DMS 273 treated with DMSO at 0.1 percent for 48 hours (cell line): Measurements from ENCODE around the gene NCS1.
A peak's percentile ranks its signal among the peaks of the same experiment; 100 is the strongest.
"Not testable (repeated sequence)": the region's sequence is repeated elsewhere in the genome, so short reads cannot be mapped to it uniquely, and the experiment has no call there.

Source experiments
- DNase-seq: peaks from one replicate; lab custom pipeline; 2025; lab: John Stamatoyannopoulos, UW

Gene NCS1

DNA sequence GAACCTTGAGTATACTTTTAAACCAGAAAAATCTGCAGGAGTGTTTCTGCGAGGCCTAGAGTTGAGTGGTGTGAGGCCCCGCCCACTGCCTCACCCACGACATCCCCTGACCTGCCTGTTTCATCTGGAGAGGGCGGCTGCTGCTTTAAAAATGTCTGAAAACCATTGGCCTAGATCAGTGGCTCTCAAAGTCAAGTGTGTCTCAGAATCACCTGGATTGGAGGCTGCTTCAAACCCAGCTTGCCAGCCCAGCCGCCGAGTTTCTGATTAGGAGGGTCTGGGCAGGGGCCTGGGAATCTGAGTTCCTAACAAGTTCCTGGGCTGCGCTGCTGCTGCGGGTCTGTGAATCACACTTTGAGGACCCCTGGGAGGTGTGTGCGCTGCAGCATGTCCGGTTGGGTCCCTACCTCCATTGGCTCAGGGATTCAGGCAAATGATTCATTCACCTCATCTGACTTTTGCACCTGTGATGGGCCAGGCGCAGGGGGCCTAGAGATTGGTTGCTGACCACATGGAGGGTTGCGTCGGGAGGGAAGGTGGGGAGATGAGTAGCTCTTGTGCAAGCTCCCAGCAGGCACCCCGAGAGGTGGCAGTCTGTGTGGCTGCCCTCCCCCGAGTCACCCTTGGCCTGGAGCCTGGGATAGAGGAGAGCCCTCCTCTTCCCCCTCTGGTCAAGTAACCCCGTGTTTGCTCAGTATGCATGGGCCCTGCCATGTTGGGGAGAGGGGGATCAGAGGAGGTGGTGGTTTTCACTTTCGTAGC is 65.7 kb downstream of the NCS1 start:
- DNase-seq: no peak

DNA sequence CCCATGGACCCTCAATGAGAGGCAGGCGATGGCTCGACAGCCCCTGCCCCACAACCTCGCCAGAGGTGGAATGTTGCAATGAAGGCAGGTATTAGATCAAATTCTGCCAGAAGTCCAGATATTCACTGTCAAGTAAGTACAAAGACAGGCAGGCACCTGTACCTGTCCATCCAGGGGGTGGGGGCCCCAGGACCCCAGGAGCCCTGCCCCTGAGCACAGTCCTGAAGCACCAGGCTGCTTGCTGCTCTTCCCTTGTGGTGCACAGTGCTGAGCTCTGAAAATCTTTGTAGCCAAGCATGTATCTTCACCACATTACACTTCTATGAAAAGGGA is 67.1 kb downstream of the NCS1 start:
- no peak for DNase-seq

DNA sequence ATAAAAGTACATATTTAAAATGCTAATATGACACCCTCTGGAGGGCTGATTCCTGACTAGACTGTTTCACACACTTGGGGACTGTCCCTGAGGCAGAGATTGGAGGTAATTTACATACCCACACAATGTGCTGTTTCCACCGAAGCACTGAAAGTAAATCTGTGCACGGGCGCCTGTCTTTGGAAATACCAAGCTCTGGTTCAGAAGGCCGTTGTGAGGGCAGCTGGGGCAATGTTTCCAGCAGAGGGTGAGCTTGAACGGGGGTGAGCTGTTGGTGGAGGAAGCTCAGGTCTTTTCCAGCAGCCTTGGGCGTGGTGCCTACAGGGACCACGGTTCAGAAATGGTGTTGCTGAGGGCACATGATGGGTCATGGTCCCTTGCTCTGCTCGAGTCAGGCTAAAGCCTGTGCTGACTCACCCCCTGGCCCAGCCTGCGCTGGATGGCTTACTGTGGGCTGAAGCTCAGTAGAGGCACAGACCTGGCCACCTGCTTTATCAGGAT is 67.6 kb downstream of the NCS1 start:
- DNase-seq: no peak

DNA sequence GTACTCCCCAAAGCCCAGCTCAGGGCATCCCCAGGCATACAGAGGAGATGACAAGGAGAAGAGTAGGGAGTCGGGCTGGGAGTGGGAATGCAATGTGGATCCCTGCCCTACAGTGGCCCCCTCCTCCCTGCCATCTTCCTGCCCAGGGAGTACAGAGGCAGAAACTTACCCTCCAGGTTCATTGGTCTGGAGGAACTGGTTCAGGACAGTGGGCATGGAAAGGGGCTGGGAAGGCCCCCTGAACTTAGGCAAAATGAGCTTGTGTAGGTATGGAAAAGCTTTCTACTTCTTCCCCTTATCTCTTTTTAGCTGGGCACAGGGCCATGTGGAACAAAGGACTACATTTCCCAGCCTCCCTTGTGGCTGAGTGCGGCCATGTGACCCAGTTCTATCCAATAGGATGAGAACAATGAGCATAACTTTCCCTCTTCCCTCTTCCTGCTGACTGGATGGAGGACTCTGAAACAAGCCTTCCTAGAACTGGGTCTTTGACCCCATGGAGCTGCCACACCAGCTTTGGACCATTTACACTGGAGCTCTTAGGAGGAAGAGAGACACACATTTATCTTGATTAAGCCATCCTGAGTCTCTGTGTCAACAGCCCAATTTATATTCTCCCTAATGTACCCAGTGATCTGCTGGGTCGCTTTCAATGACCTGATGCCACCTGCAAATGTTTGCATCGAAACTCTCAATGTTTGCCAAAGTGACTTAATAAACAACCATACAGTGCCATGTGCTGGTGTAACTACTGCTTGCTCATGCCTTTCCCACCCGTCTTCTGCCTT is 68.4 kb downstream of the NCS1 start:
- peak; percentile 42 for DNase-seq

DNA sequence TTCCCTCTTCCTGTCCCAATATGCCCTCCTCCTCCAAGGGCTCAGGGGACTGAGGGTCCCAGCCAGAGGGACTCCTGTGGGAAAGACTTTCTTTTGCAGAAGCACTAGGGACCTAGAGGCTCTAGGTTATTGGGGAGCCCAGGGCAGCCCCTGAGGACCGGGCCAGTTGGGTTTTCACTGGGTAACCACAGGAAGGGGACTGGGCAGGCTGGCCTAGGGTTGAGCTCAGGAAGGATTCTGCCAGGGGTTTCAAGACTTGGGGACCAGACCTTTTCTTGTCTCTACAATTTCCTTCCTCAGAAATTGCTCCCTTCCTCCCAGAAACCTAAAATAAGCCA is 69.0 kb downstream of the NCS1 start:
- no peak for DNase-seq

DNA sequence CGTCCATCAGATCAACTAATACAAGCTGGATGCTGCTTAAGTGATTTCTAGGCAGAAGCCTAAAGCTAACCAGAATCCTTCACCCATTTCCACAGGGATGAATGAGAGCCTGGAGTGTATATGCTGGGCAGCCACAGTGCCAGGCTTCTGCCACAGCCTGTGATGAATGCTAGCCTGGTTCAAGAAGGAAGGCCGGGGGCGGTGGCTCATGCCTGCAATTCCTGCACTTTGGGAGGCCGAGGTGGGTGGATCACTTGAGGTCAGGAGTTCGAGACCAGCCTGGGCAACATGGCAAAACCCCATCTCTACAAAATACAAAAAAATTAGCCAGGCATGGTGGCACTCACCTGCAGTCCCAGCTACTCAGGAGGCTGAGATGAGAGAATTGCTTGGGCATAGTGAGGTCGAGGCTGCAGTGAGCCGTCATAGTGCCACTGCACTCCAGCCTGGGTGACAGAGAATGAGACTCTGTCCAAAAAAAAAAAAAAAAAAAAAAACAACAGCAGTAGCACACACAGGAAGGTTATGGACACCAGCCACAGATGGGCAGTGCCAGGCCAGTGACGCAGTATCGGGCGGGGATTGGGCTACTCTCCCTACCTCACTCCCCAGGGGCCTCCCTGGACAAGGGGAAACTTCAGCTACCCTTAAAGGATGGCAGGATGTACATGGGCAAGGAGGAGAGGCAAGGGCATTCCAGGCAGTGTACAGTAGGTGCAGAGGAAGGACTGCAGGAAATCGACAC is 70.2 kb downstream of the NCS1 start:
- DNase-seq: no peak

DNA sequence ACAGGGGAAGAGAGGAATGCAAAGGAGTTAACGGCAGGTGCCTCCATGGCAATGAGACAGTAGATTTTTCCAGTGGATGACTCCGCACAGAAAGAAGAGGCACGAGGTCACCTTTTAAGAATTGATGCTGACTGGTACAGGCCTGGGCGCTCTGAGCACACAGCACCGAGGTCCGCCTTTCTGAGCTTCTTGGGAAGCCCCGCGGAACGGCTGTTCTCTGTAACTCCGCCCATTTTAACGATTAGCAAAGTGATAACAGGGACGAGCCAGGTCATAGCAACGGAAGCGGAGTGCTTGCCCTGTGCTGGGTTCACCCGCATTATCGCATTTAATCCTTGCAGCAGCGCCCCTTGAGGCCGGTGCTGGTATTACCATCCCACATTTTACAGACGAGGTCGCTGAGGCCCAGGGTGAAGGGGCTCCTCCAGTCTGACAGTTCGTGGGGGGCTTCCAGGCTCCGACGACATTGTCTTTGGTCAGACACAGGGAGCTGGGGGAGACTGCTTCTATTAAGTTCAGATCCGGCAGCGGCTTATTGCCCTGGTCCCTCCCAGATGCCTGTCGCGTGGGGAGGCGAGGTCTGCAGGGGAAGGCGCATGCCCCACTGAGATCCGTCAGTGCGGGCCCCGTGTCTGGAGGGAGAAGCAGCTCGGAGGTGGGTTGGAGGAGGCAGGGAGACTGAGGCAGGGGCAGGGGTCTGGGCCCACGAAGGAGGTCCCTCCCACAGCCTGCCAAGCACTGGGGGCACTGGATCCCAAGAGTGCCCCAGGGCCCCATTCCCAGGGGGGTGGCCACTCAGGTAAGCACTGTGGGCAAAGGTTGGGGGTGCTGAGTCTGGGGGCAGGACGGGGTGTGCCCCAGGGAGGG is 71.0 kb downstream of the NCS1 start:
- no peak for DNase-seq

DNA sequence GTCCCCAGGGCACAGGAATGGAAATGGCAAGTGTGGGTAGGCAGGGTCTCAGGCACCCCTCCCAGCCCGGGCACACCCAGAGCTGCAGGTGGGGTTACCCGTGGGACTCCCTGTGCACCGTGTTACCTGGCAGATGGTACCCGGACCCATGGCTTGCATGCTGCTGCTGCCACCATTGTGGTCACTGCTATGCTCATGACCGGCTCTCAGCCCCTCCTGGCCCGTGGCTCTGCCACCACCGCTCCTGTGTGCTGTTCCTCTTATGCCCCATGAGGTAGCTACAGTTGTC is 71.6 kb downstream of the NCS1 start:
- no peak for DNase-seq

DNA sequence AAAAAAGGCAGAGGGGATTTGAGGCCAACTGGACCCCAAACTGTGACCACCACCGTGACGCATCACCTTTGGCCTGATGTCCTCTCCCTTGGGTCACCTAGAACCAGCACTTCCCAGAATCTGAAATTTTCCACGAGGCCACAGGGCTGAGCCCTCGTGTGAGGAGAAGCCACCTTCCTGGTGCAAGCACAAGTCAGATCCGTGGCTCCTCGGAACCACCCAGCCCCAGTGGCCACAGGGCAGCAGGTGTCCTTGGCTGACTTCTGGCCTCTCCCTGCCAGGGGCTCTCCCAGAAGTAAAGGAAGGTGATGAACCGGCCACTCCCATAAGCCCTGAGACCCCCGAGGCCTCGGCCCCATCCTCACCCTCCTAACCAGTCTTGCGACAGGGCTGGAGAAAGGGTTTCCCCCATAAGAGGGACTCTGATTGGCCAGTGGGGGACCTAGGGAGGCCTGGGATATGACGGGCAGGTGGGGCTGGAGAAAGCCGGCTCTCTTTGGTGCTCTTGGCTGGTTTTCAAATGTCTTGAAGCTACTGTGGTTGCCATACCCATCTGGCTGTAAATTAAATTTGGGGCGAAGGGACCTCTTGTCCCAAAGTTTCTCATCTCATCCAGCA is 72.5 kb downstream of the NCS1 start:
- no peak for DNase-seq

DNA sequence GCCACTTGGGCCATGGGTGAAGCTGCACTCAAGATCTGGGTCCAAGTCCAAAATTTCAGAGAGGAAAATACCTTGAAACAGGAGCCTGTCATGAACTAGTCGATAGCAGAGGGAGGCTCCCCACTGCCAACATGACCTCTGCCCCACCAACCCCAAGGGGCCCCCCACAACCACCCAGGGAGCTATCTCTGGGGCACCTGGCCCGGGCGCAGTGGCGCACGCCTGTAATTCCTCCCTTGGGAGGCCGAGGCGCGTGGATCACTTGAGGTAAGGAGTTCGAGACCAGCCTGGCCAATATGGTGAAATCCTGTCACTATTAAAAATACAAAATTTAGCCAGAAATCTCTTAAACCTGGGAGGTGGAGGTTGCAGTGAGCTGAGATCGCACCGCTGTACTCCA is 73.3 kb downstream of the NCS1 start:
- no peak for DNase-seq

DNA sequence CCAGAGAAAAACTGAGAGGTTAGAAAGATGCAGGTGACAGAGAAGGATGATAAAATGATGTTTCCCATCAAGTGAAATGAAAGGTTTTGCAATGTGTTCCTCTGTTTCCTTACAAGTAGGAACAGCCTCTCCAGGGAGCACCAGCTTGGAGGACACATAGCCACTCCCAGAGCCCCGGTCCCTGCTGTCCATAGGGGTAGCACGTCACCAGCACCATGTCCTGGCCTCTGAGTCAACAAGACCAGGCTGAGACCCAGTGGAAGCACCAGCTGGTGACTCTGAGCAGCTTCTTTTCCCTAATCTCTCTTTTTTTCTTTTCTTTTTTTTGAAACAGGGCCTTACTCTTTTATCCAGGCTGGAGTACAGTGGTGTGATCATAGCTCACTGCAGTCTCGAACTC is 73.9 kb downstream of the NCS1 start:
- DNase-seq: no peak

DNA sequence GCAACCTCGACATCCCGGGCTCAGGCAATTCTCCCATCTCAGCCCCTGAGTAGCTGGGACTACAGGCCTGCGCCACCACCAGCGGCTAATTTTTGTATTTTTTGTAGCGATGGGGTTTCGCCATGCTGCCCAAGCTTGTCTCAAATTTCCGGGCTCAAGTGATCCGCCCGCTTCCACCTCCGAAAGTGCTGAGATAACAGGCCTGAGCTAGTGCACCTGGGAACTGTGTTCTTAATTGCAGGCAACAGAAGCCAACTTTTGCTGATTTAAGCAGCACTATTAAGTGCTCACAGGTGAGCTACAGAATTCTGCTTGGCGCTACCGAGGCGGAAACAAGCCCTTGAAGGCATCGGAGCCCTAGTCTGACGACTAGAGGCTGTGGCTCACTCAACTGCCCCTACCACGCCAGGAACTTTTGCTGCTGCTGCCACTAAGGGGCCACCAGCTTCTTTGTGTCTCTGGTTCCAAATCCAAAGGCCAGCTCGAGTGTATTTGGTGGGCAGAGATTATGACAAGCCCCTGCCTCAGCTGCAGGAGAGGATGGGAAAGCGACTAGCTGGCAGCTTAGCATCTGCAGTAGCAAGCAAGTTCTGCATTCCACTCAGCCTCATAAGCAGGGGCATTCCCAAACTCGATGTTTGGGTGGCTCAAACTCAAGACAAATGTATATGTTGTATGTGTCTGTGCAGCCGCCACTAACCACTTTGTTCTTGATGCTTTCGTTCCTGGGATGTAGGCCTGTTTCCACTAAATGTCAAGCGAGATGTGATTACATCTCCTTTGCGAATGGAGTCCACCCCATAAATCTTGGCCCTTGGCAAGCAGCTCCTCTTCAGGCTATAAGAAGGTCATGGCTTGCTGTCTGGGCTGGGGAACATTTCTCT is 82.8 kb downstream of the NCS1 start:
- no peak for DNase-seq

DNA sequence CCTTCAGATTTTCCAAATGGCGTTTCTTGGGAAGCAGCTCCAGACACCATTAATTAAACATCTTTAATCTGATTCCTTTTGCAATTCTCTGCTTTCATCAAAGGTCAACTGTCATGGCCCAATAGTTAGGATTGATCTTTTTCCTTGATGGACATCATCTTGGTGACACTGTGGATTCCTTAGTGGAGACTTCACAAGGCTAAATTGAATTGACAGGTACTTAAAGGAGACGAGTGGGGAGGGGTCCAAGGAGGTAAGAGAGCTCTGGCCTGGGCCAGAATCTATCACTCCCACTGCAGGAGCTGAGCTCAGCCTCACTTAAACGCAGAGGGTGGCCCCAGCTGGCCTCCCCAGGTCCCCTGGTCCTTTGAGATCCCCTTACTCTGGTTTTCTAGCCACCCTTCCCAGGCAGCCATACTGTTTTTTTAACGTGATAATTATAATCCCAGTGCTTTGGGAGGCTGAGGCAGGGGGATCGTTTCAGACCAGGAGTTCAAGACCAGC is 83.5 kb downstream of the NCS1 start:
- DNase-seq: no peak

DNA sequence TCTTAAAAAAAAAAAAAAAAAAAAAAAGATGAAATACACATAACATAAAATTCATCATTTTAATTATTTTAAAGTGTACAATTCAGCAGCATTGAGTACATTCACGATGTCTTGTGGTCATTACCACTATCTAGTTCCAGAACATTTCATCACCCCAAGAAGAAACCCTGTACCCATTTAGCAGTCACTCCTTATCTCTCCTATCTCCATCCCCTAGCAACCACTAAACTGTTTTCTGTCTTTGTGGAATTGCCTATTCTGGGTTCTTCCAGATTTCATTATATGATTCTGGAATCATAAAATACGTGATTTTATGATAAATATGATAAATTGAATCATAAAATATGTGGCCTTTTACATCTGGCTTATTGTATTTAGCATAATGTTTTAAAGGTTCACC is 84.4 kb downstream of the NCS1 start:
- DNase-seq: no peak

DNA sequence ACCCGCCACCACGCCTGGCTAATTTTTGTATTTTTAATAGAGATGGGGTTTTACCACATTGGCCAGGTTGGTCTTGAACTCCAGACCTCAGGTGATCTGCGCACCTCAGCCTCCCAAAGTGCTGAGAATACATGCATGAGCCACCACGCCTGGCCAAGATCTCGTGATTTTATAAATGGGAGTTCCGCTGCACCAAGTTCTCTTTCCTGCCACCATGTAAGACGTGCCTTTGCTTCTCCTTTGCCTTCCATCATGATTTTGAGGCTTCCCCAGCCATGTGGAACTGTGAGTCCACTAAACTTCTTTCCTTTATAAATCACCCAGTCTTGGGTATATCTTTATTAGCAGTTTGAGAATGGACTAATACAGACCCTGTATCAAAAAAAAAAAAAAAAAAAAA is 85.9 kb downstream of the NCS1 start:
- DNase-seq: not testable (repeated sequence)

DNA sequence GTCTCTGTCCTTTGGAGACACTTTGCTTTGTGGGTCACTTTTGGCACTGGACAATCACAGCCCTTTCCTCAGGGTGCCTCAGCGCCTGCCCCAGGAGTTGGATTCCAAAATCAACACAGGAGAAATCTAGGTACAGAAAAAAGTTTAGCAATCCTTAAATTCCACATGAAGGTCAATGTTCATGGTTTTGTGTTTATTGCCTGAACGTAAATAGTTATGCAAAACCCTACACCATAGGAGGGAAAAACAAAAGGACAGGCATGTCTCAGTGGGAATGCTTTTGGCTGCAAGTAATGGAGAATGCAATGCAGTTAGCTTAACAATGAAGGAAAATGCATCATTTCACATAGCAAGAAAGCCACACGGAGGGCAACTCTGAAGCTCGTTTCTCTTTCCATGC is 86.8 kb downstream of the NCS1 start:
- DNase-seq: no peak

DNA sequence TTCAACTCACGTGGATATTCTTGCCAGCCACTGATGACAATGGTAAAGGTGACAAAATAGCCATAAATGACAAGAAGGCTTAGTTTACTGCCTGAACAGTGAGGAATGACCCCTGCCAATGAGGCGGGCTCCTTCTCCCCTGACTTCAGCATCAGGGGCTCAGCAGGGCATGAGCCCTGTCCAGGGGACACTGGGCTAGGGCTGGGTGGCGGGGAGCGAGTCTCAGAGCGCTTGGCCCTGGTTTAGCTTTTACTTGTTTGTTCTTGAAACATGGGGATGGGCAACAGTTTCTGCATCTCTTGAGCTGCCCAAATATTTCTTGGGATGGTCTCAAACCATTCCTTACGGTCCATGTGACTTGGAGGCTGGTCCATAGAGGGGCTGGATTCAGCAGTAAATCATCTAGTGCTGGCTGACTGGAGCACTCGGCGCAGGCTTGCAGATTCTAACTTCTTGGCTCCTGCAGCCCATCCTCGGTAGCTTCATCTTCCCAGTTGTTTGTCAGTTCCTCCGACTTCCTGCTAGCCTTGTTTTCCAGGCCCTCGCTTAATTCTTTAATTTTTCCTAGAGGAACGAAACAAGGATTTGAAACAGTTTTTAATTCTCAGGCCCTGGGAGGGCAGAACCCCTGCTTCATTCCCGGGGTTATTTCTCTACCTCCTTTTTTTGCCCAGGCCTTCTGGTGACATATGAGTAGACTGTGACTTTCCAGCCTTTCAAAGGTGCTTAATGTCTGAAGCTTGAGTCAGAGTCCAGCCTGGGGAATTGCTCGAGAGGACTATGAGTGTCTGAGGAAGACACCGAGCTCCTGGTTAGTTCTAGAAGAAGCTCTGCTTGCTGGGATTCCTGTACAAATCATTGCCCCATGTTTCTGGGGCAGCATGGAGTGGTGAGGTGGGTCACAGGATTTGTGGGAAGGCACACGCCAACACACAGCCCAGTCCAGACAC is 88.9 kb downstream of the NCS1 start:
- no peak for DNase-seq

DNA sequence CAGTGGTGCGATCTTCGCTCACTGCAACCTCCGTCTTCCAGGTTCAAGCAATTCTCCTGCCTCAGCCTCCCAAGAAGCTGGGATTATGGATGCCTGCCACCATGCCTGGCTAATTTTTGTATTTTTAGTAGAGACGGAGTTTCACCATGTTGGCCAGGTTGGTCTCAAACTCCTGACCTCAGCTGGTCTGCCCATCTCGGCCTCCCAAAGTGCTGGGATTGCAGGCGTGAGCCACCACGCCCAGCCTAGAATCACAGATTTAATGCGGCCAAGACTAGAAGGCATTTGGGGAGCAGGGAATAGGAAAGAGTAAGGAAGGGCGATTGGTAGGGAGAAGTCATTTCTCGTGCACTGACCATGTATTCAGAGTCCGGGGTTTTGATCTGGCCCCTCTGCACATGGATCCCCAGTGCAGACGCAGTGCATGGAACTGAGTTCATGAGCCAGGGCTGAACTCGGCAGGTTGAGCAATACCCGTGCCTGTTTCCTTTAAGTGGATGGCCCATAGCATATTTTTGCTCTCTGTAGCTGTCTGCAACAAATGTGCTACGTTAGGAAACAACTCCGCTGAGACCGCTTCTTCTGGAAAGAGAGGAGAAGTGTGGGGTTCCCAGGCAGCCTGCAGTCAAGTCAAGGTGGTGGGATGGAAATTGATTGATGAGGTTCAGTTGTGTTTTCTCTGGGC is 90.0 kb downstream of the NCS1 start:
- no peak for DNase-seq

DNA sequence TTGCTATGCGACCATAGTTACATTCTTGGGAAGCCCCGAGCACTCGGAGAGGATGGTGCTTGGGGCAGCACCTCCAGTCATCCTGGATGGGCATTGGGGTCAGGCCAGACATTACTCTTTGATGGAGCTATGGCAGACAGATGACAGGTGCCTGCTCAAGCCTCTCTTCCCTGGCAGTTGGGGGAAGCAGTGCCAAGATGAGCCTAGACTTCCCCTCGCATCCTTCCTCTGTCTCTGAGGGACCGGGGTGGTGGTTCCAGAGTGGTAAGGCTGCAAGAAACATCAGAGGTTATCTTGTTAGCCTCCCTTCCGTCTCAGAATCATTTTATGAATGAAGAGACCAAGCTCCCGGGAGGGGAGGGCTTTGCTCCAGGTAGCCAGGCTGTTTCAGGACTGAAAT is 90.6 kb downstream of the NCS1 start:
- no peak for DNase-seq
